ENCODE data around the gene SLC6A13. TPM values are rescaled to one million over a fixed set of nuclear protein-coding genes. Genes with fewer than 3 reads are reported as not detected.

The SLC6A13 gene
- total RNA-seq, 1 donor from 2014 or later, result 0.38 TPM

DNA sequence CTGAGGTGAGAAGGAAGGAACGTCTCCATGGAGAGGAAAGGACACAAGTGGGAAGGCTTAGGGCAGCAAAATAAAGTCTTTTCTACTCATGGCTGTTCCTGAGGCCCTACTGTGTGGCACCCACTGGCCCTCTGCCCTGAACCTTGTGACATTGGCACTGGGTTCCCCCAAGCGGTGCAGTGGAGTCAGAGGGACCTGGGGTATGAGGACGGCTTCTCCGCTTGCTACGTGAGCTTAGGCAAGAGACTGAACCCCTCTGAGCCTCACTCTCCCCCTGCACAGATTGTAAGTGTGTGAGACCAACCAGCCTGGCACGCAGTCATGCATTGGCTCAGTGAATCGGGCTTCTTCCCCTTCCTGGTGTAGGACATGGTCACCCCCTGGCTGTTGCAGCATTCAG lies 68.4 kb downstream of the SLC6A13 start:
- ATAC-seq (ENCODE audit: low read depth) (no peak), DNase-seq (no peak)
- ChIA-PET POLR2A (no interaction called here), CTCF (no interaction called here)
- Mint-ChIP-seq H3K27me3 (peaks cover 28% of the 10 kb centered on the region), H3K4me3 (no peak overlapping the region), H3K36me3 (ENCODE audit: low read depth) (no peaks in the 10 kb centered on the region), H3K27ac (no peak overlapping the region), H3K9me3 (no peaks in the 10 kb centered on the region), H3K4me1 (no peaks in the 10 kb centered on the region)
- intact Hi-C loops (cut with micrococcal nuclease), result no loop called here
- TF ChIP-seq, protein P1, sequence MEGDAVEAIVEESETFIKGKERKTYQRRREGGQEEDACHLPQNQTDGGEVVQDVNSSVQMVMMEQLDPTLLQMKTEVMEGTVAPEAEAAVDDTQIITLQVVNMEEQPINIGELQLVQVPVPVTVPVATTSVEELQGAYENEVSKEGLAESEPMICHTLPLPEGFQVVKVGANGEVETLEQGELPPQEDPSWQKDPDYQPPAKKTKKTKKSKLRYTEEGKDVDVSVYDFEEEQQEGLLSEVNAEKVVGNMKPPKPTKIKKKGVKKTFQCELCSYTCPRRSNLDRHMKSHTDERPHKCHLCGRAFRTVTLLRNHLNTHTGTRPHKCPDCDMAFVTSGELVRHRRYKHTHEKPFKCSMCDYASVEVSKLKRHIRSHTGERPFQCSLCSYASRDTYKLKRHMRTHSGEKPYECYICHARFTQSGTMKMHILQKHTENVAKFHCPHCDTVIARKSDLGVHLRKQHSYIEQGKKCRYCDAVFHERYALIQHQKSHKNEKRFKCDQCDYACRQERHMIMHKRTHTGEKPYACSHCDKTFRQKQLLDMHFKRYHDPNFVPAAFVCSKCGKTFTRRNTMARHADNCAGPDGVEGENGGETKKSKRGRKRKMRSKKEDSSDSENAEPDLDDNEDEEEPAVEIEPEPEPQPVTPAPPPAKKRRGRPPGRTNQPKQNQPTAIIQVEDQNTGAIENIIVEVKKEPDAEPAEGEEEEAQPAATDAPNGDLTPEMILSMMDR (IDR thresholded peaks at IDR 0.05), result no peak

GRCh38 chr12:193261-193660 lies 69.4 kb downstream of the SLC6A13 start:
- H3K27ac Mint-ChIP-seq, result no peak overlapping the region
- TF ChIP-seq, protein P1 (IDR thresholded peaks at IDR 0.05), result no peak
- intact Hi-C loops (cut with micrococcal nuclease), result no loop called here
- no peaks in the 10 kb centered on the region for H3K36me3 Mint-ChIP-seq (ENCODE audit: low read depth)
- POLR2A ChIA-PET, result no interaction called here
- CTCF ChIA-PET, result no interaction called here
- H3K4me1 Mint-ChIP-seq, result peaks cover 6% of the 10 kb centered on the region
- no peak overlapping the region for H3K4me3 Mint-ChIP-seq
- H3K27me3 Mint-ChIP-seq, result peaks cover 34% of the 10 kb centered on the region
- DNase-seq, result no peak
- no peaks in the 10 kb centered on the region for H3K9me3 Mint-ChIP-seq
- ATAC-seq (ENCODE audit: low read depth), result no peak

DNA sequence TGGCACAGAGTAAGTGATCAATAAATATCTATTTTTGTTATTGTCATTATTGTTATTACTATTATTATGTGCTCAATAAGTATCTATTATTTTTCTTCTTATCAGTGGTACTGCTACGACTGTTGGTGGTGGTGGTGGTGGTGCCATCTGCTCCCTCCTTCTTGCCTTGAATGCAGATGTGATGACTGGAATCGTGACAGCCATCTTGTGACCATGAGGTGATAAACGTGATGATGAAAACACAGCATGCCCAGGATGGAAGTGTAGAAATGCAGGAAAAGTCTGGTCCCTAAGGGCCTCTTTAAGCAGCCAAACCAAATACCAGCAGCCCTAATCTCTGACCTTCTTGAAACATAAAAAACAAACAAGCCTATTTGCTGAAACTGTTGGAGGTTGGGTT lies 71.1 kb downstream of the SLC6A13 start:
- Mint-ChIP-seq H3K27me3 (peaks cover 31% of the 10 kb centered on the region), H3K36me3 (ENCODE audit: low read depth) (no peaks in the 10 kb centered on the region), H3K4me1 (peaks cover 6% of the 10 kb centered on the region), H3K27ac (no peak overlapping the region), H3K9me3 (no peaks in the 10 kb centered on the region), H3K4me3 (no peak overlapping the region)
- ChIA-PET CTCF (no interaction called here), POLR2A (no interaction called here)
- TF ChIP-seq, protein P1 (IDR thresholded peaks at IDR 0.05), result no peak
- intact Hi-C loops (cut with micrococcal nuclease), result no loop called here
- DNase-seq, result no peak
- ATAC-seq (ENCODE audit: low read depth), result no peak

DNA sequence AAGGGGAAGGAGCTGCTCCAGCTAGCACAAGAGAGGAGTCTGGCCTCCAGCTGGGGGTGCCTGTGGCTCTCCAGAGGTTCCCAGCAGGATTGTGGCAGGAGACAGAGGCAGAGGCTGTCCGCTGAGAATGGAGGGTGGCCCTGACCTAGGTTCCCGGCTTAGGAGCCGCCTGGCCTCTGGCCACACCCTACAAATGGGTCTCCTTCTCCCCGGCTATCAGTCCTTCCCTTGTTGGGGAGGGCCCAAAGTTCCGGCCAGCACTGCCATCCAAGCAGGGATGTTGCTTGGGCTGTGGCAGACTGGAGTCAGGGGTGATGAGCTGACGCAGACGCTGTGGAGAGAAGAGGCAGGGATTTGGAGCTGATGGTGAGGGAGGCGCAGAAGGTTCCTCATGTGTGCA lies 71.8 kb downstream of the SLC6A13 start:
- no peaks in the 10 kb centered on the region for H3K9me3 Mint-ChIP-seq
- intact Hi-C loops (cut with micrococcal nuclease), result no loop called here
- H3K4me1 Mint-ChIP-seq, result peaks cover 6% of the 10 kb centered on the region
- ATAC-seq (ENCODE audit: low read depth), result no peak
- ChIA-PET CTCF (no interaction called here), POLR2A (no interaction called here)
- no peak for DNase-seq
- H3K4me3 Mint-ChIP-seq, result no peak overlapping the region
- H3K27me3 Mint-ChIP-seq, result peaks cover 33% of the 10 kb centered on the region
- no peaks in the 10 kb centered on the region for H3K36me3 Mint-ChIP-seq (ENCODE audit: low read depth)
- no peak overlapping the region for H3K27ac Mint-ChIP-seq
- TF ChIP-seq, protein P1 (IDR thresholded peaks at IDR 0.05), result no peak

GRCh38 chr12:189622-189962 lies 73.0 kb downstream of the SLC6A13 start:
- DNase-seq (no peak), ATAC-seq (ENCODE audit: low read depth) (no peak)
- CTCF ChIA-PET, result no interaction called here
- Mint-ChIP-seq H3K9me3 (no peaks in the 10 kb centered on the region), H3K4me1 (peaks cover 6% of the 10 kb centered on the region), H3K4me3 (no peak overlapping the region), H3K36me3 (ENCODE audit: low read depth) (no peaks in the 10 kb centered on the region), H3K27ac (no peak overlapping the region), H3K27me3 (peaks cover 29% of the 10 kb centered on the region)
- intact Hi-C loops (cut with micrococcal nuclease), result no loop called here
- TF ChIP-seq, protein P1 (IDR thresholded peaks at IDR 0.05), result no peak
- POLR2A ChIA-PET, result no interaction called here
